Activated CD4-positive, CD25-positive, alpha-beta regulatory T cell treated with anti-CD3 and anti-CD28 coated beads, Interleukin-2, amount 50 U/mL, for 16 hours (primary cell): Measurements from ENCODE around the gene PLEKHM3.
A peak's percentile ranks its signal among the peaks of the same experiment; 100 is the strongest.

Source experiments
- DNase-seq: peaks from one replicate; pipeline ENCODE4 v3.0.0-alpha.2; 2020; ENCODE audit warnings: low read depth, low spot score

Gene PLEKHM3

GRCh38 chr2:208025037-208025813, at the start of gene PLEKHM3:
PLEKHM3 (minus strand) TSS chr2:208025527; CDS start chr2:208001639, 23,888 bp downstream.
- DNase-seq: peak; percentile 34

- DNase-seq: no peak
Observed at GRCh38 chr2:208074610-208075356, 49.5 kb upstream of the PLEKHM3 start.

DNA sequence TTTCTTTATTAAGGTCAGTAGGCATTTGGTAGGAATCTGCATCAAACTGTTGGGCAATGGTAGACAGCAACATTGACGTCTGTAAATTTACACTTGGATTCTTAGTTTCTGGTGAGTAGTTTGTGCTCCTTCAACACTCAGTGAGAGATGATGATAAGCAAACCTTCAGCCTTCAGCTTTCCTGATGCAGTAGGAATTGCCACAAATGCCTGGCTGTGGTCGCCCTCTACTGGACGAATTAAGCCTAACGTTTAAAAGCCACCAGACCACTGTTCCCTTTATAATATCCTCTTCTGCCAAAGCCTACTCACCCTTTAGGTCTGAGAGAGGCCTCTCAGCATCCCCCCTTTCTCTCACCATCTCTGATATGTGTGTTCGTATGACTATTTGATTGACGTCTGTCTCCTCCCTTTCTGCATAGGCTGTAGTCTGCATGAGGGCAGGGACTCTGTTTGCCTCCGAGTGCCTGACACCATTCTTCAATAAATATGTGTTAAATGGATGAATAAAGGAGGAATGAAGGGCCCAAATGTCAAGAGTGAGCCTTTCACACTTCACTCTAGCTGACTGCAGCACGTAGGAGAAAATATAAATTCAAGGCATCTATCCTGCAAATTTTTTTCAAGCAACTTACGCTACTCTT, 47.0 kb upstream of the PLEKHM3 start:
- DNase-seq: peak; percentile 28

DNA sequence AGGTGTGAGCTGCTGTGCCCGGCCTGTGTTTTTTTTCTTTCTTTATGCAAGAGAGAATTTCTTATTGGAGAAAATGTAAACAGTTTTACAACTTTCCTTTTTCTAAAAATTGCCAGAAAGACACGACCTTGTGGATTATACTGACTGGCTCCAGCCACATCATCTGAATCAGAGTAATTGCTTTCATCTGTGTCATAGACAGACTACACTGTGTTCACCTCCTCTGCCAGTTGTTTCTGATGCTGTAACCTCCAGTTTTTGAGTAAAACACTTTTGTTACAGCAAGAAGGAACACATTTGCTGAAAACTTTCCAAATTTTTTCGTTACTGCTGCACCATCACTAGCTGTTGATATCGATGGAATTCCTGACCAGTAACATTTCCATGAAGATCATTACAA, 43.9 kb upstream of the PLEKHM3 start:
- no peak for DNase-seq

DNA sequence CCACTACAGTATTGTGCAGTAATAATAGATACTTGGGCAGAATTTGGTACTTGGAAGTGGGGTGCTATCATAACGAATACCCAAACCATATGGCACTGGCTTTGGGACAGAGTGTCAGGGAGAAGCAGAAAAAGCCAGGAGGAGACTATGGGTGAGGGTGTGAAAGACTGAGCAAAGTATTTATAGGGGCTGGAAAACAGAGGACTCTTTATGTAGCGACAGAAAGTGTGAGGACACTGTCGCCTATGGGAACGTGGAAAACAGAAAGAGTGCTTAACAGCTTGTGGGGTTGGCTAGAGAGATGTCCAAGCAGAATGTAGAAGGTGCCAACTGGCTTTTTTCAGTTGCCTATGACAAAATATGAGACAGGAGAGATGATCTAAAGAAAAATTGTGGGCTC, 40.7 kb upstream of the PLEKHM3 start:
- DNase-seq: no peak

DNA sequence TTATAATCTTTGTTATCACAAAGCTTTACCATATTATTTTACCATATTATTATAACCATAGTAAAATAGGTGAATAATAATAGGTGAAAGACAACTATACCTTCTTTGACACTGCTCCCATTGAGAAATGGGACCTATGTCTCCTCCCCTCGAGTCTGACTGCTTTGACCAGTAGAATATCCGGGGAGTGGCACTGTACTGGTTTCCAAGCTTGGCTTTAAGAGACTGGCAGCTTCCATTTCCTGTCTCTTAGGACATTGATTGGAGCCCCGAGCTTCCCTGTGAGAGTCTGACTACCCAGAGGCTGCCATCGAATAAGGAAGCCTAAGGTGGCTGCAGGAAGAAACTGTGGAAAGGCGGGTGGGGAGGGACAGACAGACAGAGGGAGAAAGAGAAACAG, 40.1 kb upstream of the PLEKHM3 start:
- DNase-seq: no peak

DNA sequence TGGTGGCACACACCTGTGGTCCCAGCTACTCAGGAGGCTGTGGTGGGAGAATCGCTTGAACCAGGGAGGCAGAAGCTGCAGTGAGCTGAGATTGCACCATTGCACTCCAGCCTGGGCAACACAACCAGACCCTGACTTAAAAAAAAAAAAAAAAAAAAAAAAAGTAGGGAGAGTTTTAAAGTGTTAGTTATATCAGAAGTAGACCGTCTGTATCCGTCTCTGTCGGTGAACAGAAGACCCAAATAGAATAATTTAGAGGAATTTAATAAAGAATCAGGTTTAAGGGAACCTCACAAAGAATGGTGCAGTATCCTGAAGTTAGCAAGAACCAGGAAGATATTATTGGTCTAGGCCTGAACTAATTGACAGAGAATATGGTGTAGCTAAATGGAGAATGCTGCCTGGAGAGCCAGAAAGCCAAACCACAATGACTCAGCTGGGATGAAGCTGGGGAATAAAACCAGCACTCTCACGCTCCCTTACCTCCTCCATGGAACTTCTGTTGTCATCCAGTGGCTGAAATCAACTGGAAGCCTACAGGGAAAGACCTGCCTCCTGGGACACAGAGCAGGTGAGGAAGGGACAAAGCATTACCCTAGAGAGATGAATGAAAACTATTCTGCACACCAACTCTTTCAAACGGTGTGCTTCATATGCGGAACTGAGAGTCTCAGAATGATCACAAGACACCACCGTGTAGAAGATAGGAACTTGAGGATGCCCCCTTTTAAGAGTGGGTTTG, 39.1 kb upstream of the PLEKHM3 start:
- no peak for DNase-seq

- DNase-seq: no peak
Observed at GRCh38 chr2:208062961-208063360, 37.6 kb upstream of the PLEKHM3 start.

DNA sequence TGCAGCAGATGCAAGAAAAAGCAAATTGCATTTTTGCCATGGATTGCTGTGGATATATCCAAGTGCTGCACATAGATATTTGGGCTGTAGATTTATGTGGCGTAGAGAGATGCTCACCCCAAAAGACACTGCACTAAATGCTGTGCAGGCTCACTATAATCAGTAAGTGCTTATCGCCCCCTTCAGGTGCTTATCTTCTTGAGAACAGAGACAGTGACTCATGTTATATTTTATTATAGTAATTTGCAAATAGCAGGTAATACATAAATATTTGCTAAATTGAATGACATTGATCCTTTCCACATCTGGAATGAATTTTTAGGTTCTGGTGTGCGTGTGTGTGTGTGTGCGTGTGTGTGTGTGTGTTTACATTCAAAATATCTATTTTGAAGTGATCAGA, 36.8 kb upstream of the PLEKHM3 start:
- no peak for DNase-seq

GRCh38 chr2:208057108-208057507, 31.8 kb upstream of the PLEKHM3 start:
- no peak for DNase-seq

DNA sequence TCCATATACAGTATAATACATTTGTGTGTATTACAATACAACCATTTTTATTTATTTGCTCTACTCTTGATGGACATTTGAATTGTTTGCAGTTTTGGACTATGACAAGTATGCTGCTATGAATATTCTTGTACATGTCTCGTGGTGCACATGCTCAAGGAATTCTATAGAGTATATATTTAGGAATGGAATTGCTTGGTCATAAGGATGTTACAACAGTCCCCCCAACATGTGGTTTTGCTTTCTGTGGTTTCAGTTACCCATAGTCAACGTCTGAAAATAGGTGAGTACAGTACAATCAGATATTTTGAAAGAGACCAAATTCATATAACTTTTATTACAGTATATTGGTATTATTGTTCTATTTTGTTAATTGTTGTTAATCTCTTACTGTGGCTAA, 24.1 kb upstream of the PLEKHM3 start:
- no peak for DNase-seq

- no peak for DNase-seq
Observed at GRCh38 chr2:208049006-208049405, 23.7 kb upstream of the PLEKHM3 start.

GRCh38 chr2:208047840-208048239, 22.5 kb upstream of the PLEKHM3 start:
- no peak for DNase-seq

- no peak for DNase-seq
Observed at GRCh38 chr2:208046686-208047085, 21.4 kb upstream of the PLEKHM3 start.

DNA sequence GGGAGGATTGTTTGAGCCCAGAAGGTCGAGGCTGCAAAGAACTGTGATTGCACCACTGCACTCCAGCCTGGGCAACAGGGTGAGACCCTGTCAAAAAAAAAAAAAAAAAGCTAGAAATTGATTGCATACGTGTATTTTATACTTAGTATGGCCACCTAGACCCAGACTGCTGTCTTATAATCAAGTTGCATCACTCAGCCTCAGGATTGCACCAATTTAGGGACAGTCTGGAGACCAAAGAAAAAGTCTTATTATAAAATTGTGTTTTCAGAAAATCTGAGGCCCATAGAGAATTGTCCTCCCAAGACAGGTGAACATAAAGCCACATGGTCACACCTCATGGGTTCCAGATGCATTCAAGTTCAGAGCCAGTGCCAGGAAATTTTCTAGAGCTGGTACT, 17.1 kb upstream of the PLEKHM3 start:
- no peak for DNase-seq

DNA sequence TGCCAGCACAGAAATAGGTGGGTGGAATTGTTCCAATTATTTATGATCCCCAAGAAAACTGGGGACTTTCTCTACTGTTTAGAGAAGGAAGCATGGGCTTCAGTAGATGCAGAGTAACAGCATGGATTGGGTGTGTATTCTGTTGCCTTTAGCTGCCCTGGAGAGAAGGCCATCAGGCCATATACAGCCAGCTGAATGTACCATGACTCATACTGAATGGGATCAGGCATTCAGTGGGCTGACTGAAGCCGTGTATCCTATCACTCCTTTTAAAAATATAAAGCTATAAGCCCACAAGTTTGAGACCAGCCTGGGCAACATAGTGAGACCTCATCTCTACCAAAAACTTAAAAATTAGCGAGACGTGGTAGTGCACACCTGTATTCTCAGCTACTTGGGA, 16.7 kb upstream of the PLEKHM3 start:
- DNase-seq: no peak

DNA sequence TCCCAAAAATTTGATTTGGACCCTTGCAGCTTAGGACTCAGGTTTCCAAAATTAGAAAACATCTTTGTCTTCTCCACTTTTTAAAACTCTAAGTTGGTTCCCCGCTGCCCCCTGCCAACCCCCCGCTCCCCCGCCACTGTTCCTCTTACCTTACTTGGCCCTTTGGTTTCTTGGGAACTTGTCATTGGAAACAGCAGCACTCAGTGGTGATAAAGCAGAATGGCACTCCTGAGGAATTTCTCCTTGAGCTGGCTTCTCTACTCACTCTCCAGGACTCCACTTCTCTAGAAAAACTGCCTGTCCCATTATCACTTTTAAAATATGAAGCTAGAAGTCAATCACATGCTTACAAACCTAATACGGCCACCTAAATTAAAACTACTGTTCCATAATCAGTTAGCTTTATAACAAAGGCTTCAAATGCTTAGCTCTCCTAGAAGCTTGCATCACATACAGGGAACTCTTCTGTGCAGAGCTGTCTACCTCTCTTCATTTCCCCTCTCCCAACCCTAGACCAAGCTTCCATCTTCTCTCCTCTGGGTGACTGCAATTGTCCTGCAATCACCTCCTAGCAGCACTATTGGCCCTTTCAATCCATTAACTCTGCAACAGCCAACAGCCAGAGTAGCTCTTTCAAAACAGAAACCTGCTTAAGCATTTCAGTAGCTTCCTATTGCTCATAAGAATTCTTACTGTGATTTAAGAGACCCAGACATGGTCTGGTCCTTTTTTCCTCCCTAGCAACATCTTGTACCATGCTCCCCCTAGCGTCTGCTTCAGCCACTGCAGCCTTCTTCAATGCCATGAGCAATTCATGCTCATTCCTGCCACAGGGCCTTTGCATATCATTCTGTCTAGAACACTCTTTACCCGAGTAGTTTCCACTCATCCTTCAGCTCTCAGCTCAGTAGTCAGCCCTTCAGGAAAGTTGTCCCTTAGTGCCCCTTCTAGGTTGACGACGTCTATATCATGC, 15.2 kb upstream of the PLEKHM3 start:
- peak; percentile 34 for DNase-seq

GRCh38 chr2:208039376-208040110, 14.2 kb upstream of the PLEKHM3 start:
- no peak for DNase-seq

- DNase-seq: no peak
Observed at GRCh38 chr2:208037564-208038487, 12.5 kb upstream of the PLEKHM3 start.
